ENCODE data around the gene PCTP.

DNA sequence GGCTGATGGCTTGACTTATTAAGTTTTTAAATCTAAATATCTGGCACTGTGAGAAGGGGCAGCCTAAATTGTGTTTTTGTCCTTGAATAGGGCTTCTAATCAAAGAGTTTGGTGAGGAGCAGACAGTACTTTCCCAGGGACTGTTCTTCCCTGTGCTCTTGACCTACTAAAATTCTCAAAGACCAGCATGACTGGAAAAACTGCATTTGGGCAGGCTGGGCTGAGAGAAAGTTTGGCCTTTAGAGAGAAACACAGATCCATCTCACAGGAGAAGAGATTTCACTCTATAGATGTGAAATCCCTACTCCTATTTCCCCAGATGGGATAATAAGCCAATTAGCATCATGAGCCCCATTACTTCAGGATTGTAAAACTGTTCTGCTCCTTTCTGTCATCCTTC lies 7.3 kb downstream of the PCTP start:
- TF ChIP-seq EZH2 (IDR thresholded peaks at IDR 0.05; ENCODE audit: borderline replicate concordance, low read length): no peak
- TF ChIP-seq, protein P1, sequence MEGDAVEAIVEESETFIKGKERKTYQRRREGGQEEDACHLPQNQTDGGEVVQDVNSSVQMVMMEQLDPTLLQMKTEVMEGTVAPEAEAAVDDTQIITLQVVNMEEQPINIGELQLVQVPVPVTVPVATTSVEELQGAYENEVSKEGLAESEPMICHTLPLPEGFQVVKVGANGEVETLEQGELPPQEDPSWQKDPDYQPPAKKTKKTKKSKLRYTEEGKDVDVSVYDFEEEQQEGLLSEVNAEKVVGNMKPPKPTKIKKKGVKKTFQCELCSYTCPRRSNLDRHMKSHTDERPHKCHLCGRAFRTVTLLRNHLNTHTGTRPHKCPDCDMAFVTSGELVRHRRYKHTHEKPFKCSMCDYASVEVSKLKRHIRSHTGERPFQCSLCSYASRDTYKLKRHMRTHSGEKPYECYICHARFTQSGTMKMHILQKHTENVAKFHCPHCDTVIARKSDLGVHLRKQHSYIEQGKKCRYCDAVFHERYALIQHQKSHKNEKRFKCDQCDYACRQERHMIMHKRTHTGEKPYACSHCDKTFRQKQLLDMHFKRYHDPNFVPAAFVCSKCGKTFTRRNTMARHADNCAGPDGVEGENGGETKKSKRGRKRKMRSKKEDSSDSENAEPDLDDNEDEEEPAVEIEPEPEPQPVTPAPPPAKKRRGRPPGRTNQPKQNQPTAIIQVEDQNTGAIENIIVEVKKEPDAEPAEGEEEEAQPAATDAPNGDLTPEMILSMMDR (IDR thresholded peaks at IDR 0.05; ENCODE audit: low read length): no peak

Measured in OCI-LY1 (cell line).